GM19025 (cell line): Measurements from ENCODE around the gene APPL2.

ENCODE experiments used
- ATAC-seq: cut with Tn5 transposase; IDR thresholded peaks from one replicate; pipeline ENCODE4 v1.9.1; 2021; ENCODE audit warnings: mild to moderate bottlenecking, low read depth, moderate library complexity; ENCODE audit not compliant: unreplicated experiment

The APPL2 gene

DNA sequence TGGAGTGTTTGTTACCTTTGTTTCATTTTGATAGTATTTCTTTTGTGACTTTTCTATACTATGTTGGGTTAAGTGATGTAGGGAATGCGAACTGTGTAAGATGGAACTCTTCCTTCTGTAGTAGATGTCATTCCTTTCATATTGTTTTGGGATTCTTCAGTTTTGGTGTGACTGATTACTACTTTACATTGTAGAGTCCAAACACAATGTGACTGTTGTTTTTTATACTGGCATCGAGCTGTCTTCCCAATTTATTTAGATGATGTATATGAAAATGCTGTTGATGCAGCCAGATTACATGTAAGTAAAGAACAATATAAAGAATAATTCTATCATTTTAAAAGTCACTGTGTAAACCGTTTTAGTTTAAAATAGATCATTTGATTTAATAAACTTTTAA lies 93.7 kb downstream of the APPL2 start:
- no peak for ATAC-seq

DNA sequence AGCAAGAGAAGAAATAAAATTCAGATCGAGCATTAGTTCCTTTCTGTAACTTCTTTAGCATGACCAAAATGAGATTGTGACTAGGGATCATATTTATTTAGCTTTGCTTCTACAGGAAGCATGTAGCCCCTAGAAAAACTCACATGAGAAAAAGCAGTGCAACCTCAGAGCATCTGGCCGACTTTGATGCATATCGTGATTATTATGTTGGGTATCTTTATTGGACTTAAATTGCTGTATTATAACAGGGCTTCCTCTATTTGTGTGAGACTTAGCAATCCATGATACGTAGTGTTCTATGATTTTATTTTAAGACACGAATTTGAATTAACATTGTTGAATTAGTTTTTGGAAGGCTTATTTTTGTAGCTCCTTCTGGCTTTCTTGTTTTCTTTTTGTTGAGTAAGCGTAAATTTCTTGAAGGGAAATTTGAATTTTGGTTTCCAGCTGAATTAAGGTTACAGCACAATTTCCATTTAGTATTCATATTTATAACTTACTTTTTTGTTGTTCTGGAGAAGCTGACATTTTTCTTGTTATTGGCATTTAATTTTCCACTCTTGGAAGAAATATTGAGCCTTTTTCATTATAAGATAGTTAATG lies 94.6 kb downstream of the APPL2 start:
- ATAC-seq = no peak

DNA sequence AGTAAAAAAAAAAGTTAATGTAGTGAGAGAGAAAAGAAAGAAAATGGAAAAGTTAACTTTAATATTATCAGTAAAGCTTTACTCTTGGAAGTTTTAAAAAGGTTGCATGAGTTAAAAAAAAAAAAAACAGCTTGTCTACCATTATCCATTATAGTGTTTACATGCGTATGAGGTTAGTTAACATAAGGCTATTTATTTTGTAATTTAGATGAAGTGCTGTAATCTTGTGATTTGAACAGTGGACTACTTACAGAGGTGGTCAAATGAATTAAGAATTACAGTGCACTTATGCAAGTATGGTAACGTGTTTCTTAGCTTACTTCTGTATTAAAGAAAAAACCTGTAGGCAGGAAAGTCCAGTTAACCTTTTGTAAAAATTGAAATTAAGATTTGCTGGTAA lies 97.7 kb downstream of the APPL2 start:
- ATAC-seq = no peak
